Retina (tissue), 1 donor: Measurements from ENCODE around the gene TBC1D24.
A peak's percentile ranks its signal among the peaks of the same experiment; 100 is the strongest.
"Not testable (repeated sequence)": the region's sequence is repeated elsewhere in the genome, so short reads cannot be mapped to it uniquely, and the experiment has no call there.

Experiments used
- DNase-seq: peaks from one replicate; pipeline ENCODE4 v3.0.0-alpha.2; 2016

The TBC1D24 gene

GRCh38 chr16:2518823-2519710, 44.1 kb downstream of the TBC1D24 start:
- no peak for DNase-seq

- no peak for DNase-seq
Observed at GRCh38 chr16:2519711-2520080, 44.8 kb downstream of the TBC1D24 start.

GRCh38 chr16:2520097-2520783, 45.3 kb downstream of the TBC1D24 start, which contains the start of gene AMDHD2:
Gene AMDHD2, plus strand, starts transcription at chr16:2520371. Its CDS starts 88 bp downstream, at chr16:2520459.
- peak; percentile 90 for DNase-seq

GRCh38 chr16:2520784-2521531, 46.0 kb downstream of the TBC1D24 start:
- peak; percentile 29 for DNase-seq

GRCh38 chr16:2523801-2524231, 48.9 kb downstream of the TBC1D24 start:
- DNase-seq, result no peak

GRCh38 chr16:2524339-2524938, 49.5 kb downstream of the TBC1D24 start:
- no peak for DNase-seq

- DNase-seq, result no peak
Observed at GRCh38 chr16:2526135-2526534, 51.2 kb downstream of the TBC1D24 start.

- no peak for DNase-seq
Observed at GRCh38 chr16:2527071-2527783, 52.3 kb downstream of the TBC1D24 start.

- no peak for DNase-seq
Observed at GRCh38 chr16:2527784-2528100, 52.8 kb downstream of the TBC1D24 start.

- no peak for DNase-seq
Observed at GRCh38 chr16:2528161-2529060, 53.5 kb downstream of the TBC1D24 start.

- no peak for DNase-seq
Observed at GRCh38 chr16:2529061-2529931, 54.4 kb downstream of the TBC1D24 start.

- no peak for DNase-seq
Observed at GRCh38 chr16:2529961-2530628, 55.2 kb downstream of the TBC1D24 start.

- no peak for DNase-seq
Observed at GRCh38 chr16:2530629-2531318, 55.8 kb downstream of the TBC1D24 start.

GRCh38 chr16:2531371-2531695, 56.4 kb downstream of the TBC1D24 start, which contains the start of gene CEMP1:
Gene CEMP1, minus strand, starts transcription at chr16:2531408. Its CDS starts 335 bp downstream, at chr16:2531073.
- no peak for DNase-seq

- peak; percentile 94 for DNase-seq
Observed at GRCh38 chr16:2531696-2532493, 57.0 kb downstream of the TBC1D24 start.

- peak; percentile 77 for DNase-seq
Observed at GRCh38 chr16:2532494-2533141, 57.7 kb downstream of the TBC1D24 start.

GRCh38 chr16:2533142-2533755, 58.3 kb downstream of the TBC1D24 start:
- not testable (repeated sequence) for DNase-seq
